Hepatocyte (in vitro differentiated cells): Measurements from ENCODE around the gene AUH.

Source experiments
- CTCF ChIP-seq: fragments of 200-600 bp; sonication (generic); IDR thresholded peaks from 2 replicates; pipeline ENCODE4 v1.5.1; 2016; ENCODE audit warnings: antibody characterized with exemption, mild to moderate bottlenecking; ENCODE audit not compliant: poor library complexity
- EZH2 ChIP-seq: fragments of 200-600 bp; sonication (generic); IDR thresholded peaks from 2 replicates; pipeline ENCODE4 v1.6.1; 2016; ENCODE audit warnings: antibody characterized with exemption, mild to moderate bottlenecking, borderline replicate concordance

- no peak for TF ChIP-seq CTCF
- no peak for TF ChIP-seq EZH2
These were observed 158.9 kb downstream of the AUH start for GRCh38 chr9:91202736-91203283.
